Inflammatory macrophage treated with lipopolysaccharide for 1 hour (primary cell): ENCODE results near the gene BRF1.

Experiments used
- DNase-seq, 2 donors: peaks; one replicate each; pipeline ENCODE4 v3.0.0-alpha.2; 2020 to 2022

Gene BRF1

DNA sequence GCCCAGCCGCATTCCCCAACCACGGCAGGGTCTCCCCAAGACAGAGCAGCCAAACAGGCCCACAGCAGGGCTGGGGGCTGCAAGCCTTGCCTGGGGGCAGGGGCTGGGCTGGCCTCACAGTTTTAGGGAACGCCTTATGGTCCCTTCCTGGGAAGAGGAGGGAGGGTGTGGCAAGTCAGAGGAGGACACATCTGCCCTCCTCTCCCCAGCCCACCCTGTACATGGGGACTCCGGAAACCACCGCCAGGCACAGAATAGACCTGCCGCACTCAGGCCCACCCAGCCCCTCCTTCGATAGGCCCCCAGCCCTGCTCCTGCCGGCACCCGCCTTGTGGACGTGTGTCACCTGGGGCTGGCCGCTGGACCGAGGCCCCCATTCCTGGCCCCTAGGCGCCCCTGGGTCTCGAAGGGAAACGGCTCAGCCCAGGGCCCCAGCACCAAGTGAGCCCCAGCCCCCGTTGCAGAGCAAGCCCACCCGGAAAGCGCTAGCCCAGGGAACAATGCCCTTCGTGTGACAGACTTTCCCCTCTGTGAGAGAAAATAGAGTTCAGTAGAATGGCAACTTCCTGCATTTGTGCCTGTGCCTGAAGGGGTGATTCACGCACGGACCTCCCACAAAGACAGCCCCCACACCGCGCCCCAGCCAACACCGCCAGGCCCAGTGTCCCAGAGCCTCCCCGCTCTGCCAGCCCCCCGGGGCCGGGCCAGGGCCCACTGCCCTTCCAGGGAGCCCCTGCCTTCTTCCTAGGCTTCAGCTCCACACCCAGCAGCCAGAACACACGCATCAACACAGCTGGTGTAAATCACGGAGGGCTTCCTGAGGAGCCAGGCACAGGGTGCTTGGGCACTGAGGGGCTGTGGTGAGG is 107.7 kb downstream of the BRF1 start:
- DNase-seq: peak; percentile 24 to 30

DNA sequence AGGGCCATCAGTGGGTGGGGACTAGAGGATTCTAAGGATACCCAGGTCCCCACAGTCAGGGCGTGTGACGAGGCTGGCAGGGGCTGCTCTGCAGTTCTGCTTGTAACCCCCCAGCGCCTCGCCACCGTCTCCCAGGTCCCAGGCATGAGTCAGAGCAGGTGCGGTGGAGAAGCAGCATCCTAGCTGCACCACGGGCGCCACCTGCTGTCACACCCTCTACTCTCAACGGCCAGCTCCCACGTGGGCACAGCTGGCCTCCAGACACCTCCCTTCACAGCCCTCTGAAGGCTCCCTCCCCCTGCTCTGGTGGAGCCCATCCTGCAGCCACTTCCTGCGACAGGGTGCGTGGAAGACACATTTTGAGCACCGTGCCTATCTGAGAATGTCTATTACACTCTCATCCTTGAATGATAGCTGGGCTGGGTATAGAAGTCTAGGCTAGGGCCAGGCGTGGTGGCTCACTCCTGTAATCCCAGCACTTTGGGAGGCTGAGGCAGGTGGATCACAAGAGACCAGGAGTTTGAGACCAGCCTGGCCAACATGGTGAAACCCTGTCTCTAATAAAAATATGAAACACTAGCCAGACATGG is 112.8 kb downstream of the BRF1 start:
- DNase-seq: no peak

- no peak for DNase-seq
These were observed 113.7 kb downstream of the BRF1 start for GRCh38 chr14:105187116-105187515.

- no peak for DNase-seq
These were observed 114.8 kb downstream of the BRF1 start for GRCh38 chr14:105185973-105186372.

- DNase-seq: no peak
These were observed 115.8 kb downstream of the BRF1 start for GRCh38 chr14:105185001-105185400.

DNA sequence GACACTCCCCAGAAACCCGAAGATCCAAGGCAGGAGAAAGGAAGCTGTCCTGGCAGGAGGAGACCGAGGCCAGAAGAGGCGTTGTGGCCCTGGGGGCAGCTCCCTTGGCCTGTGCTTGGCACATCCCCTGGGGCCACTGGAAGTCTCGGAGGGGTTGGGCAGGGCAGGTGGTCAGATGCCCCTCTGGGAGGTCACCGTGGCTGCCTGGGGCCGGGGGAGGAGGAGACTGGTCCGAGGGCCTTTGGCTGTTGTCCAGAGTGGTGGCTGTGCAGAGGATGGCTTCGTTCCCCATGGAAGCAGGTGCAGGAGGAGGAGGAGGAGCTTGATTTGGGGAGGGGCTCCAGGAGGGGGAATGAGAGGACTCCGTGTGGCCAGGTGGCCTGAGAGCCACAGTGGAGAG is 116.3 kb downstream of the BRF1 start:
- no peak for DNase-seq

- DNase-seq: no peak
These were observed 118.3 kb downstream of the BRF1 start for GRCh38 chr14:105182296-105183020.

DNA sequence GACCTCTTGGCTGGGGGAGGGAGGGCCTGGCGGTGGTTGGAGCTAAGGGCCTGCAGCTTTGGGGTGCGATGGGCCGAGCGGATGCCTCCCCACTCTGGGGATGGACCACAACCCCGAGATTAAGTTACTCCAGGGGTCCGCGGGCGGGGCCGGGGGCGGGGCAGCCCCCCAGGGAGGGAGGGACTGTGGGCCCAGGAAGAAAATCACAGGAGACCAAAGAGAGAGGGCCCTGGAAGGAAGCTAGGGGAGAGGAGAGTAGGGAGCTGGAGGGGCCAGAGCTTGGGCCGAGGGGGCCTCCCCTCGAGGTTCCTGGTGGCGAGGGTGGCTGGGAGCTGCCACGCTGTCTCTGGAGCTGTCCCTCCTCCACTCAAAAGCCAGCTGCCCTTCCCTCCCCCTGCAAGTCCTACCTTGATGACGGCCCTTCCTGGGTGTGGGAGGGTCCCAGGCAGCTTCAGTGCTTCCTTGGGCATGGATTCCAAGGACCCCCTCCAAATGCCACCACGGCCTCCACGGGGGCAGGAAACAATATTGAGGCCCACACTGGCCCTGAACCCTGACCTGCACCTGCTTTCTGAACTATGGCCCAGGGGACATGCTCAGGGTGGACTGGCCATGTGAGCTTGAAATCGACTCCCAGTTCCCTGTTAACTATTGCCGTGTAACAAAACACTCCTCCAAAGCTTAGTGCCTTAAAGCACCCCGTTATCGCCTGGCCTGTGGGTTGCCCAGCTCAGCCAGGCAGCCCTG is 119.1 kb downstream of the BRF1 start:
- no peak for DNase-seq

GRCh38 chr14:105180592-105181548 is 119.9 kb downstream of the BRF1 start, which contains the start of gene NUDT14:
Gene NUDT14, minus strand, starts transcription at chr14:105181312. Its CDS starts 103 bp downstream, at chr14:105181209.
- peak; percentile 28 to 55 for DNase-seq

DNA sequence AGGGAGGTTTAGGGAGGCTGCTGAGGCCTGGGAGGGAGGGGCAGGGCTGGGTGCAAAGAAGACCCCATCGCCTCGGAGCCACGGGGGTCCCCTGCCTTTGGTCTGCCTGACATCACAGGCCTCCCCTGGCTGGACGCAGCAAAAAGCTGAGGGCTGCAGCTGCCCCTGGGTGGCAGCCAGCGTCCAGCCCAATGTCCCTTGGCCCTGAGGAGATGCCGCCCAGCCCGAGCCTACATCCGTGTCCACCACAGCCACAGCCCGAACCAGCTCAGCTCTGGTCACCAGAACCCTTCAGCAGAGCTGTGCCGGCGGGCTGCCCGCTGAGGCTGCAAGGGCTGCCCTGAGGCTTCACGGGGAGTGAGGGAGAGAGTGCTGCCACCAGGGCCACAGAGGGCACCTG is 121.6 kb downstream of the BRF1 start:
- no peak for DNase-seq

DNA sequence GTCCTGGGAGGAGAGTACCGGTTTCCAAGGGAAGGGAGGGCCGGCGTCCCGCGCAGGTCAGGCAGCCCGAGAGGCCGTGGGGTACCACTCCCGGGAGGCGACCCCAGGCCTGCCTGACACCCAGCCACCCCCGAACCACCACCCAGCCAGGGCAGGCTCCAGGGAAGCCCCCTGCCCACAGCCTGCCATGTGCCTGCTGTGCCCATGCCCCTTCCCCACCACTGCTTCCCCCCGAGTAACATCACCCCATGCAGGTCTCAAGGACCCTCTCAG is 122.0 kb downstream of the BRF1 start:
- DNase-seq: no peak

DNA sequence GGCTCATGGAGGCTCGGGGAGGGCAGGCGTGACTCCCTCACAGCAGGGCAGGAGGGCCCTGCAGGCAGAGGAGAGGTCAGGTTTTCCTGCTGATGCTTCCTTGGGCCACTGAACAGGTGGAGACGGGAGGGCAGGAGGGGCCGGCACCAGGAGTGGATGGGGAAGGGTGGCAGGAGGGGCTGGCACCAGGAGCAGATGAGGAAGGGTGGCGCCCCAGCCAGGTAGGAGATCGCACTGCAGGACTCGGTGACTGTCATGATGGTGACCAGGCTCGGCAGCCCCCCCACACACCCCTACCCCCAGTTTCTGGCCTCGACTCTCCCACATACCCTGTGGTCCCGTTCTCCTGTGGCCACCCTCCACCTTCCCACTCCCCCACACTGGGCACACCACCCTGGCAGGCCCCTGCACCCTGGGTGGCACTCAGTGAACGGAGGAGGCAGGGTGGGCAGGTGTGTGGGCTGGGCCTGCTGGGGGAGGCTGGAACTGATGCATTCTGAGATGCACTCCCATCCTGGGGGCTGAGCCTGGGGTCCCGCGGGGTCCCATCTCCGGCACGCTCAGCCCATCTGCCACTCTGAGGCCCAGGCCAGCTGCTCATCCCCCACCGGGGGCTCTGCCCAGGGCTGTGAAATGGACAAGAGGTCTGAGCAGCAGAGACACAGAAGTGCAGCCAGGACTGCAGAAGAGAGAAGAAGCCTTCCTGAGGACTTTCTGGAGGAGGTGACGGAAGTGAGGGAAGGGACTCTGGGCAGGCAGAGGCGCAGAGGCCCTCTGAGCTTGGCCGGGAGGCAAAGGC is 122.5 kb downstream of the BRF1 start:
- no peak for DNase-seq

DNA sequence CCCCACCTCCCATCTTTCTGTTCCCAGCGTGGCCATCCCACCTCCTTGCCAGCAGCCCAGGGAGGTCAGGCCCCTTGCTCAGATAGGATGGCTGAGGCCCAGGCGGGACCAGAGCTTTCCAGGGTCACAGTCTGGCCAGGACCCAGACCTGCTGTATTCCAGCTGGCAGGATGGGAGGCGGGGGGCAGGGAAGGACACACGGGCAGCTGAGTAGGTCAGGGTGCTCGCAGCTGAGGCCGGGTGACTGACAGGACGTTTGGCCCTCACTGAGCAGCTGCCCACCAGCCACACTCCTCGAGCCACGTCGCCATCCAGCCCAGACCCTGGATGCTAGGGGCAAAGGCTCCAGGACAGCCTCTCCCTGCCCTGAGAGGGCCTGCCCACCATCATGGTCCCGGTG is 123.7 kb downstream of the BRF1 start:
- no peak for DNase-seq

GRCh38 chr14:105176513-105176912 is 124.3 kb downstream of the BRF1 start:
- no peak for DNase-seq

- DNase-seq: peak in 1 of 2 donors; percentile 44
These were observed 126.6 kb downstream of the BRF1 start for GRCh38 chr14:105173901-105174894.

- DNase-seq: no peak
These were observed 127.7 kb downstream of the BRF1 start for GRCh38 chr14:105173145-105173544.

- no peak for DNase-seq
These were observed 128.3 kb downstream of the BRF1 start for GRCh38 chr14:105172476-105172875.

GRCh38 chr14:105171004-105171673 is 129.7 kb downstream of the BRF1 start:
- DNase-seq: no peak
